ENCODE data around the gene FHL2. TPM values are rescaled to one million over a fixed set of nuclear protein-coding genes. Genes with fewer than 3 reads are reported as not detected.

The FHL2 gene
- total and polyA plus RNA-seq, 9 of the 15 experiments (the other 6 are each of a cell fraction or from before 2014, with no cell fraction given) = 7.5 to 33.1 (median 23.9) TPM

DNA sequence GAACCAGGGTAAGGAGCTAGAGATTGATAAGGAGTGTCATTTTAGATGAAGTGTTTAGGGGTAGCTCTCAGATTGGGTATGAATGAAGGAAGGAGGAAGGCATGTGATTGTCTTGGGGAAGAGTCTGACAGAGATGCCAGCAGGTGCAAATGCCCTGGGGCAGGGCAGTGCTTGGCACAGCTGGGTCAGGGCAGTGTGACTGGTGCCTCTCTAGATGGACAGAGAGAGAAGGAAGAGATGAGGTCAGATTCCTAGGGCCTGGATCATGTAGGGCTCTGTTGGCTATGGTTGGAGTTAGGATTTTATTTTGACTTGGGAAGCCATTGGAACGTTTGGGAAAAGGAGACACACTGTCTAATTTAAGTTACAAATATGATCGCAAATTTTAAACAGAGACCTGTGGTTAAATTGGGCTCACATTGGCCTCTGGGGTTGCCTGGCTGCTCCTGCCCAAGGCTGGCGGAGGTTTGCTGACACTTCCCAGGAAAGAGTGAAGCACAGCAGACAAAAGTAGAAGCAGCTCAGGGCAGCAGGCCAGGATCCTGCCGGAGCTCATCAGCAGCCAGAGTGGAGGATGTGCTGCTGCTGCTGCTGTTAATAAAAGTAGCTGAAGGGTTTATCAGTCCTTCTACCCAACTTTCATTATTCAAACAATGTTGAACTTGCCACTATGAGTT lies 32.7 kb upstream of the FHL2 start:
- ChIA-PET POLR2A (interaction anchor here (0.6 kb wide), 1 partner anchor 82 kb away, joined by 3 read pairs; no protein-coding TSS in a partner anchor), CTCF (ENCODE audit: low intra/inter-chr PET ratio) (no interaction called here)
- Histone ChIP-seq H3K4me1 (replicated peaks in 1 of 2; ENCODE audit: control insufficient read depth in 2 of 2, insufficient read depth in 2 of 2, low read length in 2 of 2) (peaks cover 4 to 12% of the 10 kb centered on the region in 2 experiments; a peak in 4 of 5 replicates), H3K9me3 (replicated peaks; ENCODE audit: control insufficient read depth, insufficient read depth, low read depth, low read length) (no peaks in the 10 kb centered on the region), H3K9me1 (ENCODE audit: control insufficient read depth, insufficient read depth, low read length) (no peaks in the 10 kb centered on the region), H2AFZ (ENCODE audit: low read depth, low read length) (no peak overlapping the region), H3K4me3 (no peak overlapping the region), H3K79me2 (ENCODE audit: control insufficient read depth, insufficient read depth, low read length) (no peaks in the 10 kb centered on the region), H3K27ac (ENCODE audit: extremely low read depth, low read depth, low read length) (no peak overlapping the region), H3K9ac (ENCODE audit: insufficient read depth in 1 of 2, low read depth in 2 of 2, low read length in 2 of 2) (no peak overlapping the region), H3K27me3 (ENCODE audit: control insufficient read depth in 2 of 2, insufficient read depth in 2 of 2, low read length in 2 of 2) (no peaks in the 10 kb centered on the region; a peak in 1 of 5 replicates), H4K20me1 (replicated peaks; ENCODE audit: control insufficient read depth, insufficient read depth, low read length) (no peaks in the 10 kb centered on the region), H3K4me2 (ENCODE audit: insufficient read depth, low read length) (no peak overlapping the region), H3K36me3 (ENCODE audit: control insufficient read depth, insufficient read depth, low read length) (no peaks in the 10 kb centered on the region)
- TF ChIP-seq PHB (CRISPR knock-in tag; IDR thresholded peaks at IDR 0.05) = no peak
- TF ChIP-seq IFI16 (CRISPR knock-in tag; IDR thresholded peaks at IDR 0.05) = no peak
- no peak for TF ChIP-seq TAF9B (IDR thresholded peaks at IDR 0.05; ENCODE audit: partially characterized antibody)
- no peak for TF ChIP-seq MIER1 (IDR thresholded peaks at IDR 0.05; ENCODE audit: low read depth)
- TF ChIP-seq ETV5 (CRISPR knock-in tag; IDR thresholded peaks at IDR 0.05; ENCODE audit: low read depth) = no peak
- TF ChIP-seq SP1 (CRISPR knock-in tag; IDR thresholded peaks at IDR 0.05) = no peak
- TF ChIP-seq ZNF224 (CRISPR knock-in tag; IDR thresholded peaks at IDR 0.05) = no peak
- TF ChIP-seq, protein P1, sequence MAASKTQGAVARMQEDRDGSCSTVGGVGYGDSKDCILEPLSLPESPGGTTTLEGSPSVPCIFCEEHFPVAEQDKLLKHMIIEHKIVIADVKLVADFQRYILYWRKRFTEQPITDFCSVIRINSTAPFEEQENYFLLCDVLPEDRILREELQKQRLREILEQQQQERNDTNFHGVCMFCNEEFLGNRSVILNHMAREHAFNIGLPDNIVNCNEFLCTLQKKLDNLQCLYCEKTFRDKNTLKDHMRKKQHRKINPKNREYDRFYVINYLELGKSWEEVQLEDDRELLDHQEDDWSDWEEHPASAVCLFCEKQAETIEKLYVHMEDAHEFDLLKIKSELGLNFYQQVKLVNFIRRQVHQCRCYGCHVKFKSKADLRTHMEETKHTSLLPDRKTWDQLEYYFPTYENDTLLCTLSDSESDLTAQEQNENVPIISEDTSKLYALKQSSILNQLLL (CRISPR knock-in tag; IDR thresholded peaks at IDR 0.05; ENCODE audit: borderline replicate concordance) = no peak
- TF ChIP-seq, protein P2, sequence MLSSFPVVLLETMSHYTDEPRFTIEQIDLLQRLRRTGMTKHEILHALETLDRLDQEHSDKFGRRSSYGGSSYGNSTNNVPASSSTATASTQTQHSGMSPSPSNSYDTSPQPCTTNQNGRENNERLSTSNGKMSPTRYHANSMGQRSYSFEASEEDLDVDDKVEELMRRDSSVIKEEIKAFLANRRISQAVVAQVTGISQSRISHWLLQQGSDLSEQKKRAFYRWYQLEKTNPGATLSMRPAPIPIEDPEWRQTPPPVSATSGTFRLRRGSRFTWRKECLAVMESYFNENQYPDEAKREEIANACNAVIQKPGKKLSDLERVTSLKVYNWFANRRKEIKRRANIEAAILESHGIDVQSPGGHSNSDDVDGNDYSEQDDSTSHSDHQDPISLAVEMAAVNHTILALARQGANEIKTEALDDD (IDR thresholded peaks at IDR 0.05) = no peak
- no peak for TF ChIP-seq ZNF445 (CRISPR knock-in tag; IDR thresholded peaks at IDR 0.05; ENCODE audit: low read depth)
- no peak for TF ChIP-seq GATAD2A (IDR thresholded peaks at IDR 0.05)
- TF ChIP-seq MCM3 (IDR thresholded peaks at IDR 0.05) = no peak
- no peak for TF ChIP-seq ZNF212 (CRISPR knock-in tag; IDR thresholded peaks at IDR 0.05)
- TF ChIP-seq XRCC3 (IDR thresholded peaks at IDR 0.05) = no peak
- no peak for TF ChIP-seq CREB5 (CRISPR knock-in tag; IDR thresholded peaks at IDR 0.05)
- no TSS peak for BruUV-seq (replicated peaks)
- ATAC-seq (no peak; the same call in 2 of the 3 replicates), FAIRE-seq (no peak), DNase-seq (ENCODE audit: extremely low read depth in 1 of 4, low spot score in 3 of 4) (no peak)
- WGBS (ENCODE audit: insufficient coverage, low coverage, missing lambda C conversion rate) = 41% methylated on average over 4 of the region's 4 CpGs
- in situ Hi-C loops (cut with MboI) = no loop called here
- intact Hi-C loops (cut with micrococcal nuclease) = no loop called here
